ENCODE measurements around the gene HDAC7. TPM values are rescaled to one million over a fixed set of nuclear protein-coding genes. Genes with fewer than 3 reads are reported as not detected.

The HDAC7 gene
- total and polyA plus RNA-seq, 2 of the 13 experiments (the other 11 are each of a cell fraction or from before 2014, with no cell fraction given), result 4.6 to 10.8 TPM

DNA sequence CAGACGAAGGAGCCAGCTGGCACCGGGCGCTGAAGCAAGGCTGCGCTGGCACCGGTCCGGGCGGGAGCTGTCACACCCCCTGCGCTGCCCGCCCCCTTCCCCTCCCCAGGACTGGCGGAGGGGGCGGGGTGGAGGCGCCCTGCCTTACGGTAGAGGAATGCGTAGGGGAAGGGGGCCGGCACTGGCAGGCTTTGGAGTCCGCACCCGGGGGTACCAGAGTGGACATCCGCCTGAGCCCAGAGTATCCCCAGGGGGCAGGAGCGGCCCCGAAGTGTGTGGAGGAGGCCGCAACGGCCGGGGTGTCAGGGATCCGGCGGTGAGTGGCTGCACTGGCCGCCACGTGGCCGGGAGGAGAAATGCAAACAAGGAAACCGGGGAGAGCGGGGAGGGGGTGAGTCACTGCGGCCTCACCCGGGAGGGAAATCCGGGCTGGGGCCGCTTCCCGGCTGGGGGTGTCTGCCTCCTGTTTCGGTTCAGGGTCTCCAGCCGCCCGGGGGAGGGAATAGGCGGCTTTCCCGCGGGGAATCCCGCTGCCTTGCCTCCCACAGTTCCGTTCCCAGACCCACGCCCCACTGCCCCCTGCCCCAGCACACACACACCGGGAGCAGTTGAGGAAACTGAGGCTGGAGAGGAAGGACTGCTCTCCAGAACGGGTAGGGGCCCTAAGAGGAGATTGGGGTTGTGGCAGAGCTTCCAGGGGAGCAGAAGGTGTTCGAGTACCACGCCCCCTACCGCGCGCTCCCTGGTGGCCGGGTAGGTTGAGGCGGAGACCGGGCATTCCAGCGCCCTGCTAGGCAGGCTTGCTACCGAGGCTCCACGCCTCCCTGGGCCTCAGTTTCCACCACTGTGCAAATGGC is 60.6 kb downstream of the HDAC7 start, which contains the start of gene RAPGEF3 (continued):
- TF ChIP-seq CBFB (CRISPR knock-in tag; IDR thresholded peaks at IDR 0.05) (no peak), ZNF10 (CRISPR knock-in tag; IDR thresholded peaks at IDR 0.05; ENCODE audit: borderline replicate concordance, low read depth) (no peak), ZBTB33 (CRISPR knock-in tag; IDR thresholded peaks at IDR 0.05) (no peak), ZNF549 (CRISPR knock-in tag; IDR thresholded peaks at IDR 0.05) (no peak), ZKSCAN8 (CRISPR knock-in tag; IDR thresholded peaks at IDR 0.05; ENCODE audit: borderline replicate concordance) (no peak), REL (CRISPR knock-in tag; conservative IDR thresholded peaks at IDR 0.05) (0 out of 2 replicates have a peak, but pooled peaks have one; percentile 46), ZNF282 (IDR thresholded peaks at IDR 0.05; ENCODE audit: partially characterized antibody) (no peak), SP140L (CRISPR knock-in tag; IDR thresholded peaks at IDR 0.05; ENCODE audit: borderline replicate concordance) (no peak), ARNT (IDR thresholded peaks at IDR 0.05) (no peak), SMAD3 (CRISPR knock-in tag; IDR thresholded peaks at IDR 0.05) (no peak), ZNF431 (CRISPR knock-in tag; IDR thresholded peaks at IDR 0.05; ENCODE audit: borderline replicate concordance, low read depth) (no peak), FOXA1 (IDR thresholded peaks at IDR 0.05) (no peak), FOXA1 (CRISPR knock-in tag; IDR thresholded peaks at IDR 0.05) (peak; percentile 68), ZSCAN12 (CRISPR knock-in tag; IDR thresholded peaks at IDR 0.05) (no peak), SAP130 (CRISPR knock-in tag; IDR thresholded peaks at IDR 0.05; ENCODE audit: low read depth) (peak; percentile 89), RELA (CRISPR knock-in tag; IDR thresholded peaks at IDR 0.05) (no peak), ZNF7 (CRISPR knock-in tag; IDR thresholded peaks at IDR 0.05) (no peak), ZNF317 (CRISPR knock-in tag; IDR thresholded peaks at IDR 0.05) (no peak), ZNF24 (IDR thresholded peaks at IDR 0.05) (no peak), MED1 (CRISPR knock-in tag; IDR thresholded peaks at IDR 0.05) (no peak), ZBTB2 (CRISPR knock-in tag; IDR thresholded peaks at IDR 0.05; ENCODE audit: low read depth) (no peak), ZNF629 (CRISPR knock-in tag; conservative IDR thresholded peaks at IDR 0.05) (no peak), SMARCE1 (IDR thresholded peaks at IDR 0.05; ENCODE audit: borderline replicate concordance) (no peak)
- TF ChIP-seq, protein P1, sequence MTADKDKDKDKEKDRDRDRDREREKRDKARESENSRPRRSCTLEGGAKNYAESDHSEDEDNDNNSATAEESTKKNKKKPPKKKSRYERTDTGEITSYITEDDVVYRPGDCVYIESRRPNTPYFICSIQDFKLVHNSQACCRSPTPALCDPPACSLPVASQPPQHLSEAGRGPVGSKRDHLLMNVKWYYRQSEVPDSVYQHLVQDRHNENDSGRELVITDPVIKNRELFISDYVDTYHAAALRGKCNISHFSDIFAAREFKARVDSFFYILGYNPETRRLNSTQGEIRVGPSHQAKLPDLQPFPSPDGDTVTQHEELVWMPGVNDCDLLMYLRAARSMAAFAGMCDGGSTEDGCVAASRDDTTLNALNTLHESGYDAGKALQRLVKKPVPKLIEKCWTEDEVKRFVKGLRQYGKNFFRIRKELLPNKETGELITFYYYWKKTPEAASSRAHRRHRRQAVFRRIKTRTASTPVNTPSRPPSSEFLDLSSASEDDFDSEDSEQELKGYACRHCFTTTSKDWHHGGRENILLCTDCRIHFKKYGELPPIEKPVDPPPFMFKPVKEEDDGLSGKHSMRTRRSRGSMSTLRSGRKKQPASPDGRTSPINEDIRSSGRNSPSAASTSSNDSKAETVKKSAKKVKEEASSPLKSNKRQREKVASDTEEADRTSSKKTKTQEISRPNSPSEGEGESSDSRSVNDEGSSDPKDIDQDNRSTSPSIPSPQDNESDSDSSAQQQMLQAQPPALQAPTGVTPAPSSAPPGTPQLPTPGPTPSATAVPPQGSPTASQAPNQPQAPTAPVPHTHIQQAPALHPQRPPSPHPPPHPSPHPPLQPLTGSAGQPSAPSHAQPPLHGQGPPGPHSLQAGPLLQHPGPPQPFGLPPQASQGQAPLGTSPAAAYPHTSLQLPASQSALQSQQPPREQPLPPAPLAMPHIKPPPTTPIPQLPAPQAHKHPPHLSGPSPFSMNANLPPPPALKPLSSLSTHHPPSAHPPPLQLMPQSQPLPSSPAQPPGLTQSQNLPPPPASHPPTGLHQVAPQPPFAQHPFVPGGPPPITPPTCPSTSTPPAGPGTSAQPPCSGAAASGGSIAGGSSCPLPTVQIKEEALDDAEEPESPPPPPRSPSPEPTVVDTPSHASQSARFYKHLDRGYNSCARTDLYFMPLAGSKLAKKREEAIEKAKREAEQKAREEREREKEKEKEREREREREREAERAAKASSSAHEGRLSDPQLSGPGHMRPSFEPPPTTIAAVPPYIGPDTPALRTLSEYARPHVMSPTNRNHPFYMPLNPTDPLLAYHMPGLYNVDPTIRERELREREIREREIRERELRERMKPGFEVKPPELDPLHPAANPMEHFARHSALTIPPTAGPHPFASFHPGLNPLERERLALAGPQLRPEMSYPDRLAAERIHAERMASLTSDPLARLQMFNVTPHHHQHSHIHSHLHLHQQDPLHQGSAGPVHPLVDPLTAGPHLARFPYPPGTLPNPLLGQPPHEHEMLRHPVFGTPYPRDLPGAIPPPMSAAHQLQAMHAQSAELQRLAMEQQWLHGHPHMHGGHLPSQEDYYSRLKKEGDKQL (CRISPR knock-in tag; IDR thresholded peaks at IDR 0.05; ENCODE audit: low read depth), result no peak

All from HepG2 (cell line).